SIG-M5 (cell line): ENCODE results near the gene PRELID3B.

Experiments used
- DNase-seq: peaks from one replicate; lab custom pipeline; 2025; lab: John Stamatoyannopoulos, UW

Gene PRELID3B

DNA sequence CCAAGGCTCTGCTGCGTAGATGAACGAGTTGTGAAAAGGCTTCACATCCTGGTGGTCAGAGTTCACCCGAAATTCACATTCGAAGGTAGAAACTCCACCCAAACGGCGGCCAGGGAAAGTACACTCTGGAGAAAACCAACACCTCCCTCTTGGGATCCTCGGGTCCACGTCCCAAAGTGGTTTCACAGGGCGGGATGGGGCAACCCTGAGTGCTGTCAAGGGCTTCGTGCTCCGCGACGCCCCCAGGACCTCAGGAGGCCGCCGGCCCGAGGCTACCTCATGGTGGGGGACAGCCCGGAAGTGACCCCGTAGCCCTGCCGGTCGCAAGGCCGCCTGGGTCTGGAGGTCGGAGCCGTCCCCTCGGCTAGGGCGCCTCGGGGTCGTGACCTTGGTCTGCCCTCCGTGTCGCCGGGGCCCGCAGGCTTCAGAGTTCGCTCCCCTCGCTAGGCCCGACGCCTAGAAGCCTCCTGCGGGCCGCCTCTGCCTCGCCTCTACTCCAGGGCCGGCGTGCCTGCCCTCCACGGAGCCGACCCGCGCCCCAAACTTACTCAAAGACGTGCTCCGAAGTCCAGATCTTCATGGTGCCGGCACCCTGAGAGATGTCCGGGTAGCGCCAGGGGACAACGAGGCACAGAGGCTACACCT, at the start of gene PRELID3B:
PRELID3B (minus strand) TSS at position 636 of the 645 bp plus-strand sequence; CDS start at position 580, 56 bp downstream.
- no peak for DNase-seq

DNA sequence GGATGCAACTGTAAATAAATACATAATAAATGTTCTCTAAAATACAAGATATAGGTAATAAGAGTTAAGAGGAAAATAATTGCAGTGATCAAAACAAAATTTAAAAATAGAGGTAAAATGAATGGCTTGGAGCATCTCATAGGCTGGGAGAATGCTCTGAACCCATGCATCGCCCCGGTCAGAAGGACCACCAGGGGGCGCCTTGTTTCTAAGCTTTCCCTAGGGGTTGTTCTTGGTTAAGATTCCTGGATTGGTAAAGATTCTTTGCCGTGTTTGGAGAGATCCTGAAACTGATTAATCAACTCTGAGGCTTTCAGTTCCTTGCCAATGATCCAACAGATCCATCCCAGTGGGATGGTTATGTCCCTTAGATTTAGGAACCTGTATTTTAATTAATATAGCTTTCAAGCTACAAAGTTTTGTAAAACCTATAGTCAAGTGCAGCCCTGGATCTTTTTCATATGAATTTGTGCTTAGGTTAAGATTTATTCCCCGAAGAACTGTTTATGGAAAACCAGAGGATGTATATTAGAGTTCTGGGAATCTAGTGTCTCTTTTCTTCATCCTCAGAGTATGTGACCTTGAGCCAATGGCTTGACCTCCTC, 45.3 kb upstream of the PRELID3B start:
- DNase-seq: no peak

DNA sequence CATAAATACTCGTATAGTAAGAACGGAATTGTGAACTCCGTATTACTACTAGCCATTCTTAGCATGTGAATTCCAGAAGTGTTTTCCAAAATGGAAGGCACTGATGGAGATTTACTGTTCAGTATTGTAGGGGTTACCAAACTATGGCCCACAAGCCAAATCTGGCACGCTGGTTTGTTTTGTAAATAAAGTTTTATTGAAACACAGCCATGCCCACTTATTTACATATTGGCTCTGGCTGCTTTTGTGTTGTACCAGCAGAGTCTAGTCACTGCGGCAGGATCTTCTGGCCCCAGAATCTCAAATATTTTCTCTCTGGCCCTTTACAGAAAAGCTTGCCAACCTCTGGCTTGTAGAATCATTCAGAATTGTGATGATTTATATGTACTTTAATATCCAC, 44.3 kb upstream of the PRELID3B start:
- DNase-seq: no peak

DNA sequence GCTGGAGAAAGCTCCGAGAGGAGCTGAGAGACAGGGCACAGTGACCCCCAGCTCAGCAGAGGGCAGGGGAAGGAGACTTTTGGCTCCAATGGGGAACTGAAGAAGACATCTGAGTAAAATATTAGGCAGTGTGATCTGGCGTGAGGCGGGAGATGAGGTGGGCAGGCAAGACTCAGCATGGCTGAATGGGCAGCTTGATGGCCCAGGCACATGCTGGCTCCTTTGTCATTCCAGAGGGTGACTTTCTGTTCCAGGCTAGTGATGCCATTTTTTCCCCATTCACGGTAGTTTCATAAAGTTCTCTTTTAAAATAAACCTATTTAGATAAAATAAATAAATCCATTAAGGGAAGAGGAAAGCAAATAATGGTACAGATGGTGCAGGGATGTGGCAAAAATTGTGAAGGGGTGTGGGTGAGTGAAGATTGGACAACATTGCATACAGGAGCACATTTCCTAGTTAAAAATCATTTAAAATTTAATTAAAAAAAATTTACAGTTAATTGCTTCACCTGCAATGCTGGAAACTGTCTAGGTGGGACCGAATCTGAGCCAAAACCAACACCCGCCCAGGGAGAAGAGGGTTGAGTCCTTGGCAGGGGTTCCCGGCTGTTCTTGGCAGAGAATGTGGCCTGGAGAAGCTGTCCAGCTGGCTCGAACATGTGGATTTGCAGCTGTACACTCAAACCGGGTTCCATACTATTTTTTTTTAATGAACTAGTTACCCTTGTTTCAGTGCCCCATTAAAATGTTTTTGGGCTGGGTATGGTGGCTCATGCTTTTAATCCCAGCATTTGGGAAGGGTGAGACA, 41.7 kb upstream of the PRELID3B start:
- DNase-seq: no peak

DNA sequence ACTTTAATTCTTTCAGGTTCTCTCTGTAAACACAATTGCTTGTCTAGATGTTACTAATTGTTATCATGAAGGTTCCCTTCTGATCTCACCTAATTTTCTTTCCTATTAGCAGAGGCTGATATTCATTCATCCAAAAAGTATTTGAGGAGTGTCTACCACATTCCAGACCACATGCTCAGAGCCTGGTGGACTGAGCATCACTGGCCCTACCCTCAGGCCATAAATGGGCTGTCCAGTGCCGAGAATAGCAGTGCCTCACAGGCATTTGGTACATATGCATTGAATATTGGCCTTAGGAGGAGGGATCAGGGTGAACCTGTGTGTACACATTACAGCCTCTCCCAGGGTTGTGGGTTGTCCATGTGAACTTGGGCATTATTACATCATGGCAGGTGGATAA, 40.4 kb upstream of the PRELID3B start:
- no peak for DNase-seq

DNA sequence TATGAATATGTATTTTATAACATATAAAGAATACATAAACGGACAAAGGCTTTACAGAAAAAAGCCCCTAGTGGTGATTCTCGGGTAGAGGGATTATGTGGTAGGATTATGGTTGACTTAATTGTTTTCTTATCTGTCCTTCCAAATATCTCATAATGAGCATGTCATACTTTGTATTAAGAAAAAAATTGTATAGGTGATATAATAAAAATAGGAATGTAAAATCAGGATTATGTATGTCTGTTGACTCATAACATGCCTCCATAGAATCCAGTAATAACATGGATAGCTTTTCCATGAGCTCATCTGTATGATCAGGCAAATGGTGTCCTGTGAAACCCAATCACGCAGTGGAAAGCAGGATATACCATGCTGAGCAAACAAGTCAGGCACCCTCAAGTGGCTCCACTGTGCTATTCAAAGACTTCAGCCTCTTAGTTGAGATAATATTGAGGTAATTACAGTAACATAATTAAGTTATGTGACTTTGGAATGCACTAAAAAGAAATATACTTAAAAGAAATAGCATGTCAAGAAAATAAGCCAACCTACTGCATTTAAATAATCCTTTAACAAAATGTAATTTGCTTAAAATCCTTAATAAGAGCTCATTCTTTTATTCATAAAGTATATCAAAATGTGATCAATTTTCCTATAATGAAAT, 39.6 kb upstream of the PRELID3B start:
- no peak for DNase-seq

DNA sequence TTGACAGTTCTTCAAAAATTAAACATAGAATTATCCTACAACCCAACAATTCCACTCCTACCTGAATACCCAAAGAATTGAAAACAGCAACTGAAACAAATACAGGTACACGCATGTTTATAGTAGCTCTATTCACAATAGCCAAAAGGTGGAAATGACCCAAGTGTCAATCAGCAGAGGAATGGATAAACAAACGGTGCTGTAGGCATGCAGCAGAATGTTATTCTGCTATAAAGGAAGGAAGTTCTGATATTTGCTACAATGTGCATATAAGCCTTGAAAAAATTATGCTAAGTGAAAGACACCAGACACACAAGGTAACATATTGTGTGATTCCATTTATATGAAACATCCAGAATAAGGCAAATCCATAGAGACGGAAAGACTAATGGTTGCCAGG, 38.5 kb upstream of the PRELID3B start:
- no peak for DNase-seq

DNA sequence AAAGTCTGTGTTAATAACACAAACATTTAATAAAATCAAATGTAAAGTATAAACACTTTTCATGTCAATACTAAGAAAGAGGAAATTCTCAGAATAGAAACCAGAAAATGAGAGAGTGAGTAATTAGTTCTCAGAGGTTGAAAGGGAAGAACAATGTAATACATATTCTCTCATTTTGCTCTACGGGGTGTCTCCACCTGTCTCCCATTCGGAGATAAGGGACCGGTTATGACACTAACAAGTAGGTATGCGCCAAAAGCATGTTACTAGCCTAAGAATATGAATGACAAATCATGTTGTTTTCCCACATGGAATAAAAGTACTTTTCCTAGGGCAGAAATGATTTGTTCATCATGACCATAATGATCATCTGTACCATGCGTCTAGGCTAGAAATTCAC, 35.6 kb upstream of the PRELID3B start:
- no peak for DNase-seq

DNA sequence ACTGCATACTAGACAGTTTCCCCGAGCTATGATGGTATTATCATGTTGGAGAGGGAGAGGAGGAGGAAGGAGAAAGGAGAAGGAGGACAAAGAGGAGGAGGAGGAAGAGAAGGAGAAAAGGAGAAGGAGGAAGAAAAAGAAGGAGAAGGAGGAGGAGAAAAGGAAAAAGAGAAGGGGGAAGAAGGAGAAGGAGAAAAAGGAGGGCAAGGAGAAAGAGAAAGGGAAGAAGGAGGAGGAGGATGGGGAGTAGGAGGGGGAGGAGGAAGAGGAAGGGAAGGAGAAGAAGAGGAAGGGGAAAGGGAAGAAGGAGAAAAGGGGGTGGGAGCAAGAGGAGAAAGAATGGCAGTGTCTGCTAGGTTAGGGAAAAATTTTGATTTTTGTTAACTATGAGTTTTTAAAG, 35.1 kb upstream of the PRELID3B start:
- DNase-seq: no peak

DNA sequence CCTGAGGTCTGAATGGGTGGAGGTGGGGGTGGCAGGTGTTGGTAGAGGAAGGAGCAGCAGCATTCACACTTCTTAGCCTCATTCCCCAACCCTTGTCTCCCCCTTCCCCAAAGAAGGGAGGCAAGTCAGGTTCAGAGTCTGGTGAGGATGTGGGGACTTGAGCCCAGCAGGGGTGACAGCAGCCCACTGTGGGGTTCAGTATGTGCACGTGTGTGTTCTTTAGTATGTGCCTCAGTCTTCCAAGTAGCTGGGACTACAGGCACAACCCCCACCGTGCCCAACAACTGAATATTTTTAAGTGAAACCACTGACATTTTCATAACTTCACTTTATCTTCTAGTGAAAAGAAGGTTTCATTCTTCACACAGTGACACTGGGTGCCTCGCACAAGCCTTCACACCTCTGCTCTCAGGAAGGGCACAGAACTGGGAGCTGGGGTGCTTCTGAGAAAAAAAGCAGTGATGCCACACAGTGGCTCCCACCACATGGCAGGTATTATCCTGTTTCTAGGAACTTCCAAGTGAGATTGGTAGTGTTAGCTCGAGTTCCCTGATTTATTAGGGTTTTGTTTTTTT, 33.4 kb upstream of the PRELID3B start:
- no peak for DNase-seq

DNA sequence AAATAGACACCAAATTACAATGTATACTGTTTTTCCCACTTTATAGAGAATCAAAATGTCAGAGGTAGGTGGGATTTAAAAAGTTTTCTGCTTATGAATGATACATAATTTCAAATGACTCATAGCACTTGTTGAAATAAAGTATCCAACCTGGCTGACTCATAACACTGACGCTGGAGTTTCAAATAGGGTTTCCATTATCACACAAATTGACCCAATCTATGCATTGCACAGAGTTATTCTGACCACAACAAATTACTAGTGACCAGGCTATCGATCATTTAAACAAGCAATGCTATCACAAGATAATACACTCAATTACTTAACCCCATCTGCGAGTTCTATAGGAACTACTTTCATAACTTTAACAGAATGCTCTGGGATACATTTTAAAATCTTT, 31.9 kb upstream of the PRELID3B start:
- no peak for DNase-seq

DNA sequence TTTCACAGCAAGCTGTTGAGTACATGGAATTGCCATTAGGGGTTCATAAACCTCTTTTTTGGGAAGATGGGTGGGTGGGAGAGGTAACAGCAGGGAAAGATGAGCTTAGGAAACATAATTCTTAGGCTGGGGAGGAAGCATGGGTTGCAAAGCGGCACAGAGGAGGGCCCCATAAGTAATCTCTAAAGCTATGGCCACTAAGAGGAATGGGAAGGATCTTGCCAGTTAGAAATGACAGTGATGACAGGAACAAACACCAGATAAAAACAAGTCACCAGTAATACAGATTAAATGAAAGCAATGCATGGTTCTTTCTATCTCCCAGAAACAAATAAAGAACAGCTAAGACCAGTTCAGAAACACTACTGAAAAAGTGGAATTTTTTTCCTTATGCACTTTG, 31.0 kb upstream of the PRELID3B start:
- no peak for DNase-seq

DNA sequence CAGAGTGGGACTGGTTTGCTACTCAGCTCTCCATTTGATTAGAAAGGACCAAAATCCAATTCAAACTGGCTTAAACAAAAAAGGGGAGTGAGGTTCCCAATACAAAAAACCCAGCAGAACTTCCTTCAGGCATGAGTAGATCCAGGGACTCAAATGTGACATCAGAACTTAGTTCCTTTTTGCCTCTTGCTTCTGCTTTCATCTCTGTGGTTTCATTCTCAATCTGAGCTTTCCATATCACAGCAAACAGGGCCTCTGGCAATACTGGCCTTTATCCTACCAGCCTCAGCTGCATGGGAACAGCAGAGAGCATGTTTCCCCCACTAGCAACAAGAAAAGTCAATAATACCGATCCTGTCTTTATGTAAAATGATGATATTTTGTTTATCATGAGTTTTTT, 28.6 kb upstream of the PRELID3B start:
- no peak for DNase-seq

DNA sequence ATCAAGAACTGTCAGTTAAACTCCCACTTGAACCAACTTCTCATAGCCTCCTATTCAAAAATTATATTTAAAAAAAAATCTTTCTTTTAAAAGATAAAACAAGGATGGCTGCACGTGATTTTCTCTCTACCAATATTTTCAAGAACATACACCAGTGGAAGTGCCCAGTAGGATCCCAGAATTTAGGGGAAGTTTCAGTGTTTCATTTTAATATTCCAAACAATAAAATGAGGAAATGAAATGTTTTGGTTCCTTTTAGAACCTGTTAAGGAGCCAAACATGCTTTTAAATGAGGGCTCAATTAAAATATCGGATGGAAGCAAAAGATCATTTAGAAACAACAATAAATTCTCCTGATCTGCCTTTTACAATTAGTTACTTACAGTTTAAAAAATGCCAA, 26.4 kb upstream of the PRELID3B start:
- no peak for DNase-seq

DNA sequence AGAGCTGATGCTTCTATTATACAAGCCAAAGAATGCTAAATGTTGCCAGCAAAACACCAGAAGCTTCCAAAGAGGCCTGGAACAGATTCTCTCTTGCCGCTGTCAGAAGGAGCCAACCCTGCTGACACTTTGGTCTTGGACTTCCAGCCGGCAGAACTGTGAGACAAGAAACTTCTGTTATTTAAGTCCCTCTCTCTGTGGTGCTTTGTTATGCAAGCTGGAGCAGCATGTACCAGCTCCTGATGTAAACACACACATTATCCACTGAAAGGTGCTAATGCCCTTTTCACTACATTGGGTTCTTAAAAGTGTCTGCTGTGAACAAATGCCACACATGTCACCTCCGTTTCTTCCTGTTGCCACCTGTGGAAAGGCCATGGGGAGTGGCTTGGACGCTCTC, 25.9 kb upstream of the PRELID3B start:
- no peak for DNase-seq

DNA sequence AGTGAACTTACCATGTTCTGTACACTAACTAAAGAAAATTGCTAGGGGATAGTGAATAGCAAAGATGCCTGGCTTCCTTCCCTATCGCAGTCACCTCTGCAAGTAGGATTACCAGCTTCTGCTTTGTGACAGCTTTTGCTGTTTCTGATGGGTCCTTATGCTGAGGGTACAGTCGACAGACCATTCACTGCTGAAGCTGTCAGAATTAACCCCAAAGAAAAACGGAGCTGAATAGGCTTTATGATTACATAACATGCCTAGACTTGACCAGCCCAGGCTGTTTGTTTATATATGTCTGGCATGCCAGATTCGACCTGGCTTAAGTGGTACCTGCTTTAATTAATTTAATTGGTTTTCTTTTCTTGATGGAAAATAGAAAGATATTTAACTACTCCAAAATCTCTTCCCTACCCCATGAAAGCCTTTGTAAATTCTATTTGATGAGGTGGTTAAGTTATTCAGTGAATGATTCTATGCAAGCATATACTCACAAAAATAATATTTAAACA, 21.7 kb upstream of the PRELID3B start:
- DNase-seq: no peak

DNA sequence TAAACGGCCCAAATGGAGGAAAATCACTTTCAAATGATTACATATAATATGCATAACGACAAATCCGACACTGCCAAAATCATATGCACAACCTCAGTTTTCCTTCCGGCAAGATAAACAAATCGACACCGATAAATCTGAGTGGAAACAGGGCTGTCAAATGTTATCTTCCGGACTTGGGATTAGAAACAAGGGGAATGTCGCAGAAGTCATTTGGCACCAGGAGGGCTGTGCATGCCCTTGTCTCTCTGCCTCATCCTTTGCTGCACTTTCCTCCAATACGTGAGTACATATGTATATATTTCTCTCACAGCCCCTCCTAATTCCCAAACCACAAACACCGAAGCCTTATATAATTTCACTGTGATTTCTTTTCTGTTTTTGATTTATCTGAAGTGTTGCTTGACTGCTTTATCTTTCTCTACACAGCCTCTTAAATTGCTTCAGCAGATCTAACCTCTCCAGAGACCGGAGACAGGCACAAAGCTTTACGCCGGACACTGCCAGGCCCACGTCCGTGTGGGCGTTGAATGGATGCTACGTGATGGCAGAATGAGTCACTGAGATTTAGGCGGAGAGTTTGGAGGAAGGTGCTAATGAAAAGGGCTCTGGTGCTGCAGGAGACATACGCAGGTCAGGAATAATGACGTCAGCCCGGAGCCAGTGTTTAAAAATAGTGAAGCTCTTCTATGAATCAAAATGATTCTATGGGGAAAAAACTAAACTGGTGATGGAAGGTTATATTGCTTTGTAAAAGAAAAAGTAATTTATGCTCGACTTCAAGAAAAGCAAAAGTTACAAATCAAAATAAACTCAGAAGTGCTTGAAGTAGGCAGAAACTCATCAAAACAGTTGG, 21.0 kb upstream of the PRELID3B start:
- DNase-seq: no peak

DNA sequence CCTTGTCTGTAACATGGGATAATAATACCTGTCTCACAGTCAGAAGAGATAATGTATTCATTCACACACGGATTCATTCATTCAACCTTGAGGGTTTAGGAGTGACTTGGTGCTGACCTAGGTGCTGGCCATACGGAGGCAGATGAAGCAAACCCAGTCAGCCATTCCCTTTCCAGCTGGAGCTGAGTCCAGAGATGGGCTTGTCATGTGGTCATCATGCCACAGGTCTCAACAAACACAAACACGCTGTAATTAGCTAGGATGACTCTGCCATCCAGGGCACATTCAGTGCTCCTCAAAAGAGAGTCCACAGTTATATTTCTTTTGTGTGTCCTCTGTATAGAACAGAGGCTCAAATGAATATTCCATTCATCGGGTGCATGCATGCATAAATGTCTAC, 19.5 kb upstream of the PRELID3B start:
- no peak for DNase-seq

DNA sequence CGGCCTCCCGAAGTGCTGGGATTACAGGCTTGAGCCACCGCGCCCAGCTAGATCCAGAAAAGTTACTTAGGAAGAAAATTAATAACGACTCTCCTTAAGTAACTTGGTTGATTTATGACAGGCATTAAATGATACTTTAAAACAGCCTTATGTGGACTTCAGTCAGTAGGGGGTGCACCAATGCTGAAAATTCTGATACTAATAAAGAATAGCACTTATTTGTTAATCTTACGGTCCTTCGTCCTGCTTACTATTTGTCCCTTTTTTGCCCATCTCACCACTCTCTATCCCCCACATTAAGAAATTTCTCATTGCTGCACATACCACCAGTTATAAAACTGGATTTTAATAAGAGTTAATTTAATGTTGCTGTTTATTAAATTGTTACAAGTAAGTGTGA, 12.7 kb upstream of the PRELID3B start:
- DNase-seq: no peak

DNA sequence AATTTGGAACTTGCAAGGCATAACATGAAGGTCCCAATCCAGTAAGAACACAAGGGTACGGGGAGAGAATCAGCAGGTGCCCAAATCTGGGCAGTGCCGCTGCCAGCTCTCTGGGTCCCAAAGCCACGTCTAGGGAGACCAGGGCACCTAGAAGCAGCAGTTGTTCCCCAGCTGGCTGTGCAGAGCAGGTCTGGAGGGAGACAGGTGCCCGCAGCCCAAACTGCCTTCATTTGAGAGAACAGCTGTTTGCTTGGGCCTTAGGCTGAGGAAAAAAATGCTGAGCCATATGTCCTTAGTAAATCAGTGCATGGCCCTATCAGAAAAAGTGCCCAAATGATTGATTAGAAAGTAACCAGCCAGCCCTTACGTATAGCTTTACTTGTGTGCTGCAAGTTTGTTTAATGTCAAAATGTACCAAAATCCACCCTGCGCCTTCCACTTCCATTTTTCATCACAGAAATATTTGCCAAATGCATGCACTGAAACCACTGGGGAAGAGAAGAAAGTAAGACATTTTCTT, 9.1 kb upstream of the PRELID3B start:
- DNase-seq: no peak

DNA sequence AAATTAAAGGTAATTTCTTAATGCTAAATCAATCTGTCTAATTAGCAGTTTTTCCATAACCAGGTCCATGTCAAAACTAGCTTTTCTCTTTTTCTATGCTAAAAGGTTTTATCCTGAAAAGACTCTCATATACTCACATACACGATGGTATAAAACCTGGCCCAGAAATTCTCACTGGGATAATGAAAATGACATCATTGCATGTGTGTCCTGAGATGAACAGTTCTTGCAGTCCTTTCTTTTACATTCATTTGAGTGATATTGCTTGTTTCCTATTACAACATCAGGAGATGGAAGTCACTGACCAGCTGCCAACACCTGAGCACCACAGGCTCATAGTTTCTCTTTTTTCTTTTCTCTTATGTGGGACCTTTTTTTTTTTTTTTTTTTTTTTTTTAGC, 7.9 kb upstream of the PRELID3B start:
- no peak for DNase-seq
